ENCODE data around the gene COG5.
"Not testable (repeated sequence)": the region's sequence is repeated elsewhere in the genome, so short reads cannot be mapped to it uniquely, and the experiment has no call there.

COG5 gene

DNA sequence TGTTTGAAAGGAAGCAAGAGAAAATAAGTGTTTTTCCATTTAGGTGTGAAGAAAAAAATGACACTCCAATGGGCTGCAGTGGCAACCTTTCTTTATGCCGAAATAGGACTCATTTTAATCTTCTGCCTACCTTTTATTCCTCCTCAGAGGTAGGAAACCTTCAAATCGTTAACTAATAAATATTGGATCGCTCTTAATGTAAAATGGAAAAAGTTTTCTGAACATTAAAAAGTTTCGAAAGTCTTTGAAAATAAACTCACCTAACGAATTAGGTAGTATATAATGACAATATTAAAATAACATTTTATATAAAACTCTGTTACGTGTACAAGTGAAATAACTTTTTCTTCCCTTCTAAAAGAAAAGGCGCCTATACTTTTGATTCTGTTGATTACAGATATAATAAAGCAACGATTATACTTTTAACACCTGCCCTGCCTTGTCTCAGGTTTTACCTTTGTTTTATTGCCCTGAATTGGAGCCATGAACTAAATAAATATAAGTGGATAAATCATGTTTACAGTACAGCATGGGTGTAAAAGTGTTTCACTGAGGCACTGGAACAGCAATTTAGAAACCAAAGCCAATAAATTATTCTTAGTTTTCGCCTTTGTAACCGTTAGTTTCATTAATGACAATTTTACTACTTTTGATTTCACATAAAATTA, 17.1 kb upstream of the COG5 start:
- FAIRE-seq (no peak), DNase-seq (ENCODE audit: insufficient read length, low spot score) (no peak)

DNA sequence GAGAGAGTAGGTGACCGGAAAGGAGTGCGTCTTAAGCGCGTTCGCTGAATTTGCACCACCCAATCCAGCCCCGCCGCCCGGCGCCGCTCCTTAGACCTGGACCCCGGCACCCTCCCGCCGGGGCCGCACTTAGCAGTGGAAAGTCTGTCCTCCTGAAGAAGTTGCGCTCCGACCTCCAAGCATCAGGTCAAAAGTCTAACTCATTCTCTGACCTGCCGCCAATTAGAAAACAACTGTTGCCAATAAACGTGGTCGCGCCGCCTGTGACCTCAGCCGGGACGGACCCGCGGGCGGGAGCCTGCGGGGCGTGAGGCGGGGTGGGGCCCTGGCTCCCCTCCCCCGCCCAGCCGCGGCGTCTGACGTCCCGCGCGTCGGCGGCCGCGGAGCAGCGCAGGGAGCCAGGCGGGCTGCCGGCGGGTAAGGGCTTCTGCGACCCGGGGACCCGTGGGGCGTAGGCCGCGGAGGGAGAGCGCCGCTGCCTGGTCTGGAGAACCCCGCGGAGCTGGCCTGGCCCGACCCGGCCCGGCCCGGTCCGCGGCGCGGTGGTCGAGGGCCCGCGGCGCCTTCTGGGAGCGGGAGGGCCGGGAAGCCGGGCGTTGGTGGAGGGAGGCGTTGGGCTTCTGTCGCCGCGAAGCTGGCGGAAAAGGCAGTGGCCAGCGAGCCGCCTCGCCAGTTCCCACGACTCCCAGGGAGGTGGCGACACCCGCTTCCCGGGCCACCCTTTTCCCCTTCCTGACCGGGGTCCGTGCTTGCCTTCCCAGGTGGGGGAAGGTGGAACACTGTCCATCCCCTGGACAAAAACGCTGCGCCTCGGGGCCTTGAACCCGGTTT, 16.4 kb upstream of the COG5 start, which contains the start of gene BCAP29:
BCAP29 (plus strand) TSS at position 362 of the 831 bp plus-strand sequence. CDS start 527 bp downstream, outside the sequence.
- no peak for FAIRE-seq
- peak; percentile 45 for DNase-seq (ENCODE audit: insufficient read length, low spot score)

DNA sequence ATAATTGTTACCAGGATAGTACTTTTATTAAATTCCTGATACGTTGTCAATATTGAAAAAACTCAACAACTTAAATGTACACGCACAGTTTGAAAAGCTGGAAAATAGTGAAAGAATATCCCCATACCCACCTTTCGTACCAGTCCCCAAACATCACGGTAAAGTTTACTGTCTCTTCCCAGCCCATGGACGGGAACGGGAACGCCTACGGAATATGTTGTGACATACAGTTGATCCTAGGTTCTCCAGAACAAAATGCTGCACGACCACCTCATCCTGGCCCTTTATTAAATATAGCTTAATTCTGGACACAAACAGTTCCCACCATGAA, 15.8 kb upstream of the COG5 start:
- FAIRE-seq (no peak), DNase-seq (ENCODE audit: insufficient read length, low spot score) (peak; percentile 14)

DNA sequence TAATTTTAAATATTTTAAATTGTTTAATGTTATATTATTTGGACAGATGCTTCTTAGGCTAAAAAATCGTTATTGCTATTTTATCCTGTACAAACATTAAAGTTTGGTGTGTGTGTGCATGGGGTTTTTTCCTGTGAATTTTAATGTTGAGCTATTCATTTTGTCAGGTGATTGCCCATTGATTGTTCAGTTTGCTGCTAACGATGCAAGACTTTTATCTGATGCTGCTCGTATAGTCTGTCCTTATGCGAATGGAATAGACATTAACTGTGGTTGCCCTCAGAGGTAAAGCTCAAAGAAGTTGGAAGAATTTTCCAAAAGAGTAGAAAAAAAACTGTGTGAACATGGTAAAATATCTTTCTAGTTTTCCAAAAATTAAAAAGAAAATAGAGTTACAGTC, 9.8 kb upstream of the COG5 start:
- DNase-seq (ENCODE audit: insufficient read length, low spot score) (no peak), FAIRE-seq (no peak)

DNA sequence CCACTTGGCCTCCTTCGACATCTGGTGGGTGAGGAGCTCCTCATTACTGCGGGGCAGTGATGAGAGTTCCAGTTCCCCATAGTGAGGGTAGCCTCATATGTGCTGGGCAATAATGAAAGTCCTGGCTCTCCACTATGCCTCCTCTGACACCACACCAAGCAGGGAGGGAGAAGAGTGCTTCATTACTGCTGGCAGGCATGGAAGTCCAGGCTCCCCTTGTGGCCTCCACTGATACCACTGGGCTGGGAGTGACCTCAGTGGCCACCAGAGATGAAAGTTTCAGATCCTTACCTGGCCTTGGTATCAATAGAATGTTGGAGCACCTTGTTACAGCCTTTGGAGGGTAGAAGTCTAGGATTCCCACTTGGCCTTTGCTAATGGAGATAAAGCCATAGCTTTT, 6.6 kb upstream of the COG5 start:
- no peak for FAIRE-seq
- DNase-seq (ENCODE audit: insufficient read length, low spot score) = no peak

DNA sequence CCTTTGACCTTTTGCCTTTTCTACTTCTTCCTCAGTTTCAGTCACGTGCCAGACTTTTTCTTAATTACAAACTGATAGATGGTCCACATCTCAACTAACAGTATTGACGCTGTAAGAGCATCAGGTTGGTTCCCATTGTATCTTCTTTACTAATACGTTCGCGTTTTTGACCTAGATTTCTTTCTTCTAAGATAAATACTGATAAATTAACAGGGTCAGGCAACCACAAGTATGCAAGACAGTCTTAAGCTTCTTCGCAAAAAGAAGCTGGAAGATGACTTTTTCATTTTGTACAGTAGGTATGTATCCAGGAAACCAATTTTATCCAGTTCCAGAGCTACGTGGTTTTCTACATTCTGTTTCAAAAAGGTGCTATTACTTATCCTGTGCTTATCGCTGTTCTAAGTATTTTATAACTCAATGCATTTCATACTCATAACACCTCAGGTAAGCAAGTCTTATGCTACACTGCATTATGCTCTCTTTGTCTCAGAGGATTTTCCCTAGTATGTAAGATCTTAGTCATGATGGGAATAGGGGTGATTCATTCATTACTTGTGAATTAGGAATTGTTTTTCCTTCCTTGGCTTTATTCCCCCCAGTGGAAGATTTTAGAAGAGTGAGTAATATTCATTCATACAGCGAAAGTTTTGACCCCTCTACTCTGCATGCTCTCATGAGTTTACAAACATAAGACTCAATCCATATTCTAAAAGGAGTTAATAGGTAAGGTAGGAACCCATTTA, 1.0 kb upstream of the COG5 start:
- DNase-seq (ENCODE audit: insufficient read length, low spot score) = no peak
- FAIRE-seq = no peak

DNA sequence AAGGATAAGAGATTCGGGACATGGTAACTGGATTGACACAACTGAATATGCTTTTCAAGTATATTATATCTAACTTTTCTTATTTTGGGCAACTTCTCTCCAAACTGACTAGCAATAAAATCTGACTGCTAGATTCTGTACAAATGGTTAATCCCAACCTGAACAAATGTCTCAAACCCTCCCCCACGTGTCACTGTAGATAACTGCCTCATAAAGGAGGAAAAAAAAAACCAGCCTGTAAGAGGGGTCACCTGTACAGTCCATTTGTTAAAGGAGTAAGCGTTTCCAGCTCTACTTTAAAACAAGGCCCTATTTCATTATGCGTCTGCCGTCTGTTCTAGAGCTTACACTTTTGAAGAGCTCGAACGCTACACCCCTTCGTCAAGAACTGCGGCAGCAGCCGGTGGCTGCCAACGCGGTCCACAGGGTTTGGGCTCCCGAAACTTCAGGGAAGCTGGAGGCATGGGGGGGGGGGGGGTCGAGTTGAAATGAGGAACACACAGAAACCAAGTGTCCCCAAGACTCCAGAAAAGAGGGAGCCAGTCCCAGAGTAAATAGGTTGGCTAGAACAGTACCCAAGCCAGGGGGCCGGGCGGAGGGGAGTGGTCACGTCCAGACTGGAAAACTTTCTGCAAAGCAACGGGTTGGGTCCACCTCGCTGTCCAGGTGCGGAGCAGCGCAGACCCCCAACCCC, 492 bp downstream of the COG5 start:
- DNase-seq (ENCODE audit: insufficient read length, low spot score) = peak; percentile 24
- no peak for FAIRE-seq

DNA sequence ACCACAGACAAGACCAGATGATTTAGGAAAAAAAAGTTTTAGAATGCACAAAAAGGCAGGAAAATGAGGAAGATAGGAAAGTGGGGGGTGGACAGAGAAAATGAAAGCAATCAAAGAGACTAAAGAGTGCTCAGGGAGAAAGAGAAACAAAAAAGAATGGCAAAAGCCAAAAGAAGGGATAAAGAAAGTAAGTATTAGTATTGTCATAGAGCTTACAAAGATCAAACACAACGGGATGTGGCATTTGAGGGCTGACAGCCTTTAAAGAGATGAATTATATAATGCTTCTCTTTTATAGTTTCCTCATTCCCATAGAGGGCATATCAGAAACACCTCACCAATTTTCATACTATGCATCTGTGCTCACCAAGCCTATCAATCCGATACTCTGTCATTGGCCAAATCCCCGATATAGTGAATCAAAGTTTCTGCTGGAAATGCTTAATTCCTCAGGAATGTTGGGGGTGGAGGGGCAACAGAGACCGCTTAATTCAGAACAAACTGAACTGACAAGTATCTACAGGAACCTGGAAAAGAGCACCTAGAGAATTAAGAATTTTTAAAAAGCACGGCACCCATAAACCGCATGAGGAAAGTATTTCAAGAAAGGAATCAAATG, 2.7 kb downstream of the COG5 start:
- FAIRE-seq = no peak

DNA sequence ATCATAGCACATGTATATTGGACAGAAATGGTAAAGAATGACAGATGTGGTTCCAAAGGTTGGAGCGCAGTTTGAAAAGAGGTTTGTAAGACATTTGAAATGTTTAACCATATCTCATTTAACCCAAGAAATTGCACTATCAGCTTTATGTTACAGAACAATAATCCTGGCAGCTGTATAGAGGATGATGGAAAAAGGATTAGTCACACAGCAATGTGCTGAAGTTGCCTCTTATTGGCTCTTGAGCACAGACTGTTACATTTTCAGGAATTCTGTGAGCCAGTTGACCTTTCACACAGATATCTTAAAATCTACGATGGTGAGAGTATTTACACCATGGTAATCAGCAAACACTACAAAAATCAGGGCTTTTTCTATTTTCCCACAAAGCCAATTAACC, 3.9 kb downstream of the COG5 start:
- DNase-seq (ENCODE audit: insufficient read length, low spot score) (no peak), FAIRE-seq (no peak)

More for the DNA sequence above, 2.7 kb downstream of the COG5 start:
- DNase-seq (ENCODE audit: insufficient read length, low spot score) = no peak

DNA sequence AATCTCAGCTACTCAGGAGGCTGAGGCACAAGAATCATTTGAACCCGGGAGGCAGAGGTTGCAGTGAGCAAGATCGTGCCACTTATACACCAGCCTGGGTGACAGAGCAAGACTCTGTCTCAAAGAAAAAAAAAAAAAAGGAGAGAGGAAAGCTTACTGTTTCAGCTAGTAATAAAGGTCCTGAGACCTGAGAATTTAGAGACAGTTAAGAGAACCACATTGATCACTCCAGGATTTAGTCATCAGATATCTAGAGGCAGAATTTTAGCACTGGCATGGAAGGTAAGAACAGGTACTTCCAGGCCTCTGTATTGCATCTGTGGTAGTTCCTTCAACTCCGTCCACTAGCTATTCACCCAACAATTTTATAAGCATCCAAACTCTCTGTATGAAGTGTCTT, 7.8 kb downstream of the COG5 start:
- FAIRE-seq (no peak), DNase-seq (ENCODE audit: insufficient read length, low spot score) (no peak)

DNA sequence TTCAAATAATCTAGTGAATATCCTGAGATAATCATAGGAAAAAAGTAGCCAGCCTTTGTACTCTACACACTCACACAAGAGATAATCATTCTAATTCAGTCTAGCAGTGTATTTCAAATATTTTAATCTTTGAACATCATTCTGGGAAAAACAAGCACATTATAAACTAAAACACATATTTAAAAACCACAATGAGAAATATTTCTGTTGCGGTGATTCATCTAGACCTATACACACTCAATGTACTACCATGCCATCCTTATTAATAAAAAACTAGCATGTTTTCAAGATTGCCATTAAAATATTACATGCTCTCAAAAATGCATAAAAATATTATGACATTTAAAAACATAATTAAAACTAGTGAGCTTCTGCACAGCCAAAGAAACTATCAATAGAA, 11.8 kb downstream of the COG5 start:
- DNase-seq (ENCODE audit: insufficient read length, low spot score) (no peak), FAIRE-seq (no peak)

DNA sequence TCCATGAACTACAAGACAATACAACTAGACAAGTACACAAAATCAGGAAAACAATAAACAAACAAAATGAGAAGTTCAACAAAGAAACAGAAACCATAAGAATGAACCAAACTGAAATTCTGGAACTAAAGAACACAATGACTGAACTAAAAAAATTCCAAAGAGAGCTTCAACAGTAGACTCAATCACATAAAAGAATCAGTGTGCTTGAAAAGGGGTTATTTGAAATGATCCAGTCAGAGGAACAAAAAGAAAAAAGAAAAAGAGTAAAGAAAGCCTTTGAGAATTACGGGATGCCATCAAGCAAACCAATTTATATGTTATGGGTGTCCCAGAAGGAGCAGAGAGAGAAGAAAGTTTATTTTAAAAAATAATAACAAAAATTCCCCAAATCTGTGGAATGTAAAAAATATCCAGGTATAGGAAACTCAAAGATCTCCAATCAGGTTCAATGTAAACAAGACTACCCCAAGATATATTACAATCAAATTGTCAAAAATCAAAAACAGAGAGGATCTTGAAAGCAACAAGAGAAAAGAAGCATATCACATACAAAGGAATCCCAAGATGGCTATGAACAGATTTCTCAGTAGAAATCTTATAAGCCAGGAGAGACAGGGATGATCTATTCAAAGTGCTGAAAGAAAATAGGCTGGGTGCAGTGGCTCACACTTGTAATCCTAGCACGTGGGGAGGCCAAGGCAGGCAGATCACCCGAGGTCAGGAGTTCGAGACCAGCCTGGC, 18.7 kb downstream of the COG5 start:
- no peak for DNase-seq (ENCODE audit: insufficient read length, low spot score)
- FAIRE-seq = no peak

DNA sequence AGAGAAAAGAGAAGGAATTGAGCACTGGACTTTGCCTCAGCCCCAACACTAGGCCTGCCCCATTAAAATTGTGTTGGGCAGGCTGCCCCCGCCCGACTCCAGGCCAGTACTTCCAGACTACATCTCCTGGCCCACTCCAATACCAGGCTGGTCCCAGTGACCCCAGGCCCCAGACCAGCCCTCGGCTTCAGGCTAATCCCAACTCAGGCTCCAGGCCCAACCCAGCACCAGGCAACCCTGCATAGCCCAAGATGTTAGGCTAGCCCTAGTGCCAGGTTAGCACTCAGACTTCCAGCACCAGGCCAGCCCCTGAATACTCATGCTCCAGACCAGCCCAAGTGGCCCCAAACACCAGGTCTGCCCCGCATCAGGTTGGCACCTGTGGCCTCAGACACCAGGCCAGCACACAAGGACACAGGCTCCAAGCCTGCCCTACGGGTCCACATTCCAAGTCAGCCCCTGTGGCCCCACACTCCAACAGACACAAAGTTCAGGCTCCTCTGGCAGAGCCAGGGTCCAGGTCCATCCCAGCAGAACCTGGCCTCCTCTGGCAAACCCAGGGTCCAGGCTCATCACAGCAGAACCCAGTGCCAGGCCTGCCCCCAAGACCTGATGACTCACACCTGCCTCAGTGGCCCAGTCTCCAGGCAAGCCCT, 20.3 kb downstream of the COG5 start:
- FAIRE-seq (no peak), DNase-seq (ENCODE audit: insufficient read length, low spot score) (no peak)

DNA sequence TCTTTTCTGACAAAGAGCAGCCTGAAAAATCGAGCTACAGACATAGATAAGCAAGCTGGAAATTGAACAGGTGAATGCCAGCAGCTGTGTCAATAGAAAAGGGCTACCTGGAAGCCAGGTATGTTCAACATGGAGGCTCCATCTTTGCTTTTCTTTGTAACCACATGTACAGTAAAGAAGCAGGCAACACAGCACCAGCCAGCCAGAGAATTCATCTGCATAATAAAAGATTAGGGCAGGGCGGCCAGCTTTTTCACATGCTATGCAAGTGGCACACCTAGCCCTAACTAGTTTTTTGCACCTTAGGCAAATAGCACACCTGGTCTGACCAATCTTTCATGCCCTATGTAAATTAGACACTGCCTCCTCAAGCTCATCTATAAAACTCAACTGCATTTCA, 25.7 kb downstream of the COG5 start:
- FAIRE-seq (no peak), DNase-seq (ENCODE audit: insufficient read length, low spot score) (no peak)

DNA sequence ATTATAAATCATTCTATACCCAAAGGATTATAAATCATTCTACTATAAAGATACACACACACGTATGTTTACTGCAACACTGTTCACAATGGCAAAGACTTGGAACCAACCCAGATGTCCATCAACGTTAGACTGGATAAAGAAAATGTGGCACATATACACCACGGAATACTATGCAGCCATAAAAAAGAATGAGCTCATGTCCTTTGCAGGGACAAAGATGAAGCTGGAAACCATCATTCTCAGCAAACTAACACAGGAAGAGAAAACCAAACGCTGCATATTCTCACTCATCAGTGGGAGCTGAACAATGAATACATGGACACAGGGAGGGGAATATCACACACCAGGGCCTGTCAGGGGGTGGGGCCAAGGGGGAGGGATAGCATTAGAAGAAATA, 26.5 kb downstream of the COG5 start:
- FAIRE-seq; DNase-seq (ENCODE audit: insufficient read length, low spot score): not testable (repeated sequence)

DNA sequence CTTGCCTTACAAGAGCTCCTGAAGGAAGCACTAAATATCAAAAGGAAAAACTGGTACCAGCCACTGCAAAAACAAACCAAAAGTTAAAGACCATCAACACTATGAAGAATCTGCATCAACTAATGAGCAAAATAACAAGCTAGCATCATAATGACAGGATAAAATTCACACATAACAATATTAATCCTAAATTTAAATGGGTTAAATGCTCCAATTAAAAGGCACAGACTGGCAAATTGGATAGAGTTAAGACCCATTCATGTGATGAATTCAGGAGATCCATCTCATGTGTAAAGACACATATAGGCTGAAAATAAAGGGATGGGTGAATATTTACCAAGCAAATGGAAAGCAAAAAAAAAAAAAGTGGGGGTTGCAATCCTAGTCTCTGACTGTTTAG, 29.6 kb downstream of the COG5 start:
- FAIRE-seq (no peak), DNase-seq (ENCODE audit: insufficient read length, low spot score) (no peak)

DNA sequence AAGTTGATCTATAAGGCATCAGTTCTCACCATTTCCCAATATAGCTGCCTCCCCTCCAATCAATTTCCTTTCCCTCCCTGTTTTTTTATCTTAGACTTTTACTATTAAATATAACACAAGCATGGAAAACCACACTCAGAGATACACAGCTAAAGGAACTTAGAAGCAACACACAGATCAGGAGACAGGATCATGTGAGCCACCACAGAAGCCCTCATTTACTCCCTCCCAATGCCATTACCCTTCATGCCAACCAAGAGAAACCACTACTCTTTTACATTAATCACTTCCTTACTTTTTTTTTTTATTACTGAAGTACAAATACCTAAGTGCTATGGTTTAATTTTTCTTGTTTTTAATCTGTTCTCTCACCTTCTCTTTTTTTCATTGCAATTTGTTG, 33.0 kb downstream of the COG5 start:
- DNase-seq (ENCODE audit: insufficient read length, low spot score) (no peak), FAIRE-seq (no peak)

DNA sequence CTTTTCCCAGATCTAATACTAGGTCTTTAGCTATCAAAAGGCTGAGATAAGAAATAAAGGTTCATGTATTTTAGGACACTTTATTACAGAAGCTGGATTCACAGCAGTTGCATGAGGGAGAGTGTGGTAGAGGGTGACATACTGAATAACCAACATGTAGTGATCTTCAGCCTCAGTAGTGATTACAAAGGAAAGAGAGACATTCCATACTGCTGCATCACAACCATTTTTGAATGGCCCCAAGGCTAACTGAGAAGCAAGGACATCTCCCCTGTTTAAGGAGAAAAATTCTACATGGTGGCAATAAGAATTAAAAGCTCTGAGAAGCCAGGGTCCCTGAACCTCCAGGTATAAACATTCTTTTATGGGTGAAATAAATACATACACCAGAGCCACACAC, 35.3 kb downstream of the COG5 start:
- peak; percentile 5 for DNase-seq (ENCODE audit: insufficient read length, low spot score)

DNA sequence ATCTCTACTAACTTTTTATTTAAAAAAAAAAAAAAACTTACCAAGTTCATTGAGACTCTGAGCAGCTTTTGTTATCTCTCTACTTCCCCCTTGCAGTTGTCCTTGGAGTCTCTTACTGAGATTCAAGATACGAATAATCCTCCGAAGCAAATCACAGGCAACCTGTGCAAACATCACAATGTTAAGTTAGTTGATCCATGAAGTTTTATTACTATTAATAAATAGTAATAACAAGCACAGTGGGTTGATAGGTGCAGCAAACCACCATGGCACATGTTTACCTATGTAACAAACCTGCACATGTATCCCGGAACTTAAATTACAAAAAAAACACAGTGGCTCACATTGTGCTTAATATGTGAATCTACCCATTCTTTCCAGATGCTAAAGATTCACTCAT, 36.5 kb downstream of the COG5 start:
- DNase-seq (ENCODE audit: insufficient read length, low spot score) = no peak
- FAIRE-seq = no peak

More for the DNA sequence above, 35.3 kb downstream of the COG5 start:
- no peak for FAIRE-seq

Data from HTR-8/SVneo (cell line).